Spleen (tissue), 7 donors: ENCODE data around the gene HECTD3.

Source experiments
- POLR2A ChIP-seq, 3 donors: fragments of 450-650 bp; IDR thresholded peaks; one replicate each; pipeline ENCODE4 v1.5.1; 2017; ENCODE audit warnings: antibody characterized with exemption in 3 of 3, mild to moderate bottlenecking in 1 of 3
- TF ChIP-seq, protein P1 (sequence below), 11 experiments: fragments of 200-600 bp in 7 of 11; fragments of 450-650 bp in 4 of 11; sonication (generic) in 4 of 11; IDR thresholded peaks in 8 of 11; conservative IDR thresholded peaks in 3 of 11; 1 replicate in 7 of 11; 2 replicates in 4 of 11; pipeline versions ENCODE4 v1.4.0 to v1.8.0; 2016 to 2021; ENCODE audit warnings: antibody characterized with exemption in 11 of 11, inconsistent platforms in 4 of 11, mild to moderate bottlenecking in 1 of 11
- donor health status: DM: no; HTN: no; CAD: no; lungs with moderate emphysema.
- donor health status: DM: no; HTN: no; CAD: no.
- donor health status: DM: no; HTN: no; CAD: no.

DNA sequence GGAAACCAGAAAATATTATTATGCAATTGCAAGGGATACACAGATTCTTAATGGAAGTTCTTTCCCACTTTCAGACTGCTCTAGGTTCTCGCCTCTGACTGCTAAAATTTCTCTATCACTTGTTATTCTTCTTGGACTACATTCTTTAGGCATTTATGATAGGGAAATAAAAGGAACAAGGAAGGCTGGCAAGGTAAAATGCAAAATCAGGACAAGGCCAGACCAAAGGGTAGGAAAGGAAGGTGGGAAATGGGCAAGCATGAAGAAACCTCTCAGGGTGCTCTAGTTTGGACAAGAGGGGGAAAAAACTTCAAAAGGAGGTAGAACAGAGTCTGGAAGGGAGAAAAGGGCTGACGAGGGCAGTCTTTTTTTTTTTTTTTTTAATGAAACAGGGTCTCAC is 27.1 kb upstream of the HECTD3 start:
- TF ChIP-seq, protein P1, sequence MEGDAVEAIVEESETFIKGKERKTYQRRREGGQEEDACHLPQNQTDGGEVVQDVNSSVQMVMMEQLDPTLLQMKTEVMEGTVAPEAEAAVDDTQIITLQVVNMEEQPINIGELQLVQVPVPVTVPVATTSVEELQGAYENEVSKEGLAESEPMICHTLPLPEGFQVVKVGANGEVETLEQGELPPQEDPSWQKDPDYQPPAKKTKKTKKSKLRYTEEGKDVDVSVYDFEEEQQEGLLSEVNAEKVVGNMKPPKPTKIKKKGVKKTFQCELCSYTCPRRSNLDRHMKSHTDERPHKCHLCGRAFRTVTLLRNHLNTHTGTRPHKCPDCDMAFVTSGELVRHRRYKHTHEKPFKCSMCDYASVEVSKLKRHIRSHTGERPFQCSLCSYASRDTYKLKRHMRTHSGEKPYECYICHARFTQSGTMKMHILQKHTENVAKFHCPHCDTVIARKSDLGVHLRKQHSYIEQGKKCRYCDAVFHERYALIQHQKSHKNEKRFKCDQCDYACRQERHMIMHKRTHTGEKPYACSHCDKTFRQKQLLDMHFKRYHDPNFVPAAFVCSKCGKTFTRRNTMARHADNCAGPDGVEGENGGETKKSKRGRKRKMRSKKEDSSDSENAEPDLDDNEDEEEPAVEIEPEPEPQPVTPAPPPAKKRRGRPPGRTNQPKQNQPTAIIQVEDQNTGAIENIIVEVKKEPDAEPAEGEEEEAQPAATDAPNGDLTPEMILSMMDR (IDR thresholded peaks at IDR 0.05 in 8 of 11, conservative IDR thresholded peaks at IDR 0.05 in 3 of 11): no peak
- TF ChIP-seq POLR2A (IDR thresholded peaks at IDR 0.05): no peak
